Stimulated activated CD8-positive, alpha-beta memory T cell treated with anti-CD3 and anti-CD28 coated beads, Interleukin-4, amount 100 ng/mL, for 48 hours (primary cell): Measurements from ENCODE around the gene ELAC2.

Experiments
- DNase-seq: peaks from one replicate; pipeline ENCODE4 v3.0.0-alpha.2; 2020

ELAC2 gene

DNA sequence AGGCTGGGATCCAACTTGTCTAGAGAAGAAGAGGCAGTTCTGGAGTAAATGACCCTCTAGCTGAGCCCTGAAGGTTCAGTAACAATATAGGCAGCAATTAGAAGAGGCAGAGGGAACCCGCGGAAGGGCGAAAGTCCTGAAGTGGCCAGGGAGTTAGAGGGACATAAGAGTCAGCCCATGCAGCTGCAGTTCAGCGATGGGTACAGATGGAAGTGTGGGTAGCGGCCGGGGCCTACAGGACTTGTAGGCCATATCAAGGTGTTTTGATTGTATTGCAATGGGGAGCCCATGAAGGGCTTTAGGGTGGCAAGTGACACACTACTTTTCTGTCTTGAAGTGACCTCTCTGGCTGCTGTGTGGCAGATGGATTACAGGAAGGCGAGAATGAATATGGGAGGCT is 3.0 kb downstream of the ELAC2 start:
- DNase-seq = no peak

DNA sequence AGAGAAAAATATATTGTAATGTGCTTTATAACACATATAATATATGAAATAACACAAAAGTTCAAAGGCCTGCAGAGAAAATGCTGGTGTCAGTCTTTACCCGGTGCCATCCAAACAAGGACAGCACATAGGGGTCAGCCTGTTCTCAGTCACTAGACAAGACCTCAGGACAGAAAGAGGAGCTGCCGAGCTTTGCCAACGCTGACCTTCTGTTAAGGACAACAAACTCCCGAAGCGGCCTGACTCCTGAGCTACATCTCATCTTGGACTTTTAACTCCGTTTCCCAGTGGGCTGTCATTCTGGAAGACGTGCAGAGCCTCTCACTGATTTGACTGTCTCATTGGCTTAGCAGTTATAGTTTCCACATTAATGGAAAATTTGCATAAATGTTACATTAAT is 6.9 kb downstream of the ELAC2 start:
- no peak for DNase-seq

DNA sequence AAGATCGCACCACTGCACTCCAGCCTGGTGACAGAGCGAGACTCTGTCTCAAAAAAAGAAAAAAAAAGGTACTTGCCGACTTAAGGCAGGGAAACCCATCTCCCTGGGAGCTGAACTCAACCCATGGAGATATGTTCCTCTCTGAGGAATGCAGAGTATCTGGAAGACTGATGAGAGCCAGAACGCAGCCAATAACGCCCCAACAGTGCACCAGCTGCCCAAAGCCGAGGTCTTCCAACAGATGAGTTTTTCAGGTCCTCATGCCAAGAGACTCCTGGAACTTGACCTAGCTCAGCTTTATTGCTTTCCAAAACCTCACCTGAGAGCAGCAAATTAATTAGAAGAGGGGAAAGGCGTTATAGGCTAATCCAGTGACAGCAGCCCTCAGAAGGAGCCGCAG is 9.4 kb downstream of the ELAC2 start:
- no peak for DNase-seq

DNA sequence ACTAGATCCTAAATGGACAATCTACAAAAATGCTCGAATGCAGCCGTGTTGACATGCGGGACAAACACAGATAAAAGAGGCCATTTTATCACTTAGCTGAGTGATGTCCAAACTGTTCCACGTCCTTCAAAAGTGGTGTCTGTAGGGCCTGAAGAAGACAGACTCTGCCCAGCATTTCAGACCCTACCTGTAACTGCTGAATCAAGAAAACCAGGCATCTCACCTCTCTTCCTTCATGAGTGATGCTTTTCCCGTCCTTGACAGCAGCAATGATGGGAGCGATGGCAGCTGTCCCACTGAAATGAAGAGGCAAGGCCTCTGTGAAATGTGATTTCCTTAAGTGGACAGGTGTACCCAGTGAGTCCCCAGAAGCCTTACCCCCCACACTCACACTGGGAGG is 12.3 kb downstream of the ELAC2 start:
- DNase-seq = no peak

DNA sequence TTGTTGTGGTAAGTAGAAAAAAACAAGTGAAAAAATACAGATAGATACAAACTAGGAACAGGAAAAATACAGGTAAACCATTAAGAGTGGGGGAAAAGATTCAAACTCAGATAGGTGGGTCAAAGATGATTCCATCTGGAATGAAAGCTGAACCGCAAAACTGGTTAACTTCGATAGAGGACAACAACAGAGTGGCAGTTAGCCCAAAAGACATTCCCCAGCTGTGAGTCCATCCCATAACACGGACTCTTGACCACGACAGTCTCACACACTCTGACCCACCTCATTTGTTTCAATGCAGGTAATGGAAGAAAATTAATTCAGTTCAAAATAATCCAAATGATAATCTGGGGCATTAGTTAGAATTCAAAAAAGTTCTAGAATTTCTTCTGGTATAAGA is 13.5 kb downstream of the ELAC2 start:
- DNase-seq = no peak

DNA sequence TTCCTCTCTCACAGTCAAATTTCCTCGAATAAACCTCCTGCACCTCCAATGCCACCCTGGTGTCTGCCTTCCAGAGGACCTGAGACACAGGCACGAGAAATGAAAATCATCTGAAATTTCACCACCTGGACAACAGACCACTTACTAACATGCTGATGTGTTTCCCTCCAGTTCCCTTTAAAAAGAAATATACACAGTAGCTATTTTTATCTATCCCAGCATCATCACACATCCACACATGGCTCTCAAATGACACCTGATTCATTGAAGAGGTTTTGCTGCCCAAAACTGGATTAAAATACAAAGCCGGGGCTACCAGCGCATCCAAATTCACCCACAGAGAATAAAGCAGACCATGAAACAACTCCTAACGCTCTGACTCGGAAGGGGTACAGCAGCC is 13.9 kb downstream of the ELAC2 start:
- DNase-seq = no peak

DNA sequence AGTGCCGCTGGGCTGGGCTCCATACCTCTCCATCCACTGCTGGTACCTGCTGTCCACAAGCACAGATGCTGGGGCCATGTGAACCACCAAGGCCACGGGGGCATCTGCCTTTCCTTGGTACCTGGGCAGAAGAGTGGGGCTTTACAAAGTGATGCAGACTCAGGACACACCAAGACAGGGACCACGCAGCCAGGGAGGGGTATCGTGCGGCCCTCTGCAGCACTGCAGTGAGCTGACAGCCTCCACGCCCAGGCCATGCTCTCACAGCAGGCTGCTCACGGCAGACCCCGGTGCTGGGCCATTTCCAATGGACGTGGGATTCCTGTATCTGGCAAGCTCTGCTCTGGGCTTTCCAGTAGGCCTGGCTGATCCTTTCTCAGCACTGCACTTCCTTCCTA is 14.4 kb downstream of the ELAC2 start:
- no peak for DNase-seq

DNA sequence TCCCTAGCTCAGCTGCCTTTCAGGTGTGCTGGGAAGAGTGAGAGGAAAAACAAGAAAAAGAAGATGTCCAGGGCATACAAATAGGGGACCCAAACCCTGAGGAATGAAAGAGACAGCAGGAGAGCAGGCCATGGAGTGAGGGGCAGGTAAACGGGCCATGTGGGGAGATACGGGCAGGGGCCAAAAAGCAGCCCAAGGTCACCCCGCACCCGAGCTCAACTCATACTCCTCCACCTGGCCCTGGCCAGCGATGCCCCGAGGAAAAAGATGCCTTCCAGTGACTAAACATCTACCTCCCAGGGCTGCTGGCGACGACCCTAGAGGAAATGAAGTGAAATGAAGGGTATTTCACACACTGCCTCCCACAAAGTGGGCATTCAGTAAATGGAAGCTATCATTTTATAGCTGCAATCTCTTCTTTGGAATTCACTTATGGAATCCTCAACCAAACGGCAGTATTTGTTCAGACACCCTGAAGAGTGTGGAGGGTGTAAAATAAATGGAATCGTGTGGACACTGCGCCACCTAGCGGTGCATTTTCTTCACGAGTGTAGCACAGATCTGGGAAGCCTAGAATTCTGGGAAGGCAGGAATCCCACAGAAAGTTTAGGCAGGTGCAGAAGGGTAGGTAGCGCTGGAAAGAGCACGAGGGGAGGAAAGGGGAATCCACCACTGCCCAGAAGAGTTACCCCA is 14.9 kb downstream of the ELAC2 start:
- DNase-seq = peak; percentile 77

DNA sequence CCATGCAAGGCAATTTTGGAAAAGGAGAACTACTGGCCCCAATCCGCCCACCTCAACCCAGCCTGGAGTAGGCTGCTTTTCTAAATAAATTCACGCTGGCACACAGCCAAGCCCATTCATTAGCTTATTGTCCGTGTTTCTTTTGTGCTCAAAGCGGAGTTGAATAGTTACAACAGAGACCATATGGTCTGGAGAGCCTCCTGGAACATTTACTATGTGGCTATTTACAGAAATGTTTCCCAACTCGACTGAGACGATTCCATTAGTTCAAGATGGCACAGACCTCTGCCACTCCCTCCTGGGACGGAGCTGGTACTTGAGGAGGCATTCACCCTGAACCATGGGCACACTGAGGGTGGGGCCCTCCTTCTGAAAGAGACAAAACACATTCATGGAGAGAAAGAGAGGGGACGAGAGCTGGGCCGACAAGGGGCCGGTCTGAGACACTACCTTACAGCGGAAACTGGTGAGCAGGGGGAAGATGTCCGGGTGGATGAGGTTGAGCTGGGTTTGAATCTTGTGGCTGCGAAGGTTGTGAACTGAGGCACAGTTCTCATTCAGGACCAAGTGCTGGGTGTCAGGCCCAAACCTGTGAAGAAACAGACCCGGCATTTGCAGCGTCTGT is 15.7 kb downstream of the ELAC2 start:
- DNase-seq = no peak

DNA sequence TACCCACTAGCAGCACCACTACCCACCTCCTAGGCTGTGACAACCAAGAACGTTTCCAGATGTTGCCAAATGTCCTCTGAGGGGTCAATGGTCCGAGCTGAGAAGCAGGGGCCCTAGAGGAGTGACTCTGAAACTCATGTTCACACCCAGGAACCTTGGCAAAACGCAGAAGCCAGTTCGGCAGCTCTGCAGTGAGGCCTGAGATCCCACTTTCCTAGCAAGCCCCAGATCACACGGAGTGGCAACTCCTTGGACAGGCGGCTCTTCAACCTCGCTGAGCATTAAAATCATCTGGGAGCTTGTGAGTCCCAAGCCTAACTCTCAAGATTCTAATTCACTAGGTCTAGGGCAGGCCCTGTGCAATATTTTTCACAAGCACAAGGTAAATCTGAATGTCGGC is 17.3 kb downstream of the ELAC2 start:
- no peak for DNase-seq

DNA sequence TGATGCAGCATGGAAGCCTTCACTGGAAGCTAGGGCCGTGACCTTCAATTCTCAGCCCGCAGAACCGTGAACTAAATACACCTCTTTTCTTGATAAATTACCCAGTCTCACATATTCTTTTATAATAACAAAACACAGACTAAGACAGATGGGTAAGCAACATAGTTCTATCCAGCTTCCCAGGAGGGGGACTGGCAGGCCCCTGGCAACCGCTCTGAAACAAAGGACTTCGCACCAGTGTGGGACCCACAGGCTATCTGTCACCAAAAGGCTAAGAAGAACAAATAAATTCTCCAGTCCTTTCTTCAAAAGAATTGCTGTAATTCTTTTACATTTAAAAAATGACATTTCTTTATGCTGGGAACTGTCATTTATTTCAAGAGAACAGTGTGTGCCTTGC is 19.0 kb downstream of the ELAC2 start:
- DNase-seq = no peak

DNA sequence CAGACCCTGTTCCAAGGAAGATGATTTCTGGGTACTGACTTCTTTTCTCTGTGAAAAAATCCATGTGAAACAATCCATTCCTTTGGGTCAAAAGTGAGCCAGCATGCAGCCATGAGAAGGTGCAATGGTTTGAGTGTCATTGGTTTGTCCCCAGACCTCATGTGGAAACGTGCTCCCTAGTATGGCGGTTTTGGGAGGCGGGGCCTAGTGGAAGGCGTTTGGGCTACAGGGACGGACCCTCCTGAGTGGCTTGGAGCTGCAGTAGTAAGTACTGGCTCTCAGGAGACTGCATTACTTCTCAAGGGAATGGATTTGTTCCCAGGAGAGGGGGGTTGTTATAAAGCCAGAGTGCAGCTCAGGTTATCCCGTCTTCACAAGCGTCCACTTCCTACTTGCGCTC is 19.4 kb downstream of the ELAC2 start:
- DNase-seq = no peak

DNA sequence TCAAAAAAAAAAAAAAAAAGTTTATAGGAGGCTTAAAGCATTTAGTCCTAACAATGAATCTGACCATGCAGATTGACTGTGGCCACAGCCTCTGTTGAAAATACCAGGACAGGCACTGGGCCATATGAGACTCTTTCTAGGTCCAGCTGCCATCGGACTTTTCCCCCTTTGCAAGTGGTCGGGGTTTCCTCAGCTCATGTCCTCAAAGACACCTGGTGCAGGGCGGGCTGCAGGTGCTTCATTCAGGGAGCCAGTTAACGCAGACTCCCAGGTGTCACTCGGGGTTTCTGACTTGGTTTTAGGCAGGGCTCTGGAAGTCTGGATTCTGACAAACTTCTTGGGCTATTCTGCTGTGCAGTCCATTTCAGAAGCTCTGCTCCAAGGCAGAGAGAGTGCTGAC is 20.9 kb downstream of the ELAC2 start:
- DNase-seq = no peak

DNA sequence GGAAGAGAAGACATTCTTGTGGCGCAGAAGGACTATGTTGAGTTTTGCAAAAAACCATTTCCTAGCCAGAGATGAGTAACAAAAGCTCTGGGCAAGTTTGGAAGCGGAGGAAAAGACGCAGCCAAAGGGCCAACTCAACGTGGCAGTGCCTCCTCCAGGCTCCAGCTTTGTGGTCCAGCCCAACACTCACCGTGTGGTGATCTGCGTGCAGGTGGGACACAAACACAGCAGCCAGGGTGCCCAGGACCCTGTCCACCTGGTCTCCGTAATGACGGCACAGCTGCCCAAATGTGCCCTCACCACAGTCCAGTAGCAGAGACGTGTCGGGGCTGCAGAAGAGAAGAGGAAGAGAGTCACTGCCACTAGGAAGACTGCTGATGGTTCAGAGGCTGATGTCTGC is 21.5 kb downstream of the ELAC2 start:
- DNase-seq = no peak

DNA sequence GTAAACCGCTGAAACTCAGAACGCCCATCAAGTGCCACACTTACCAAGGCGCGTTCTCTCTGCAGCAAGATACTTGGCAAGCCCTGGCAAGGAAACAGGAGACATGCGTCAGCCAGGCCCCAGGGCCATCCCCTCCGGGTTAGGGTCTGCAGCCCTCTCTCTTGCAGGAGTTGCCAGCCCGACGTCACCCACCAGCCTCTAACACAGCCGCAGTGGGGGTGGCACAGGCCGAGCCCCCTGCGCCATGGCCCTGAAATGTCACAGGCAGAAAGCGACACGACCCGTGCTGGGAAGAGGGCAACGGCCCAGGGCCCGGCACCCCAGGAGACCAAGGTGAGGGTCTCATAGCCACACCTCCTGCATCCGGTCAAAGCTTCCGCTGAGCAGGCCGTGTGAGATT is 21.9 kb downstream of the ELAC2 start:
- no peak for DNase-seq

DNA sequence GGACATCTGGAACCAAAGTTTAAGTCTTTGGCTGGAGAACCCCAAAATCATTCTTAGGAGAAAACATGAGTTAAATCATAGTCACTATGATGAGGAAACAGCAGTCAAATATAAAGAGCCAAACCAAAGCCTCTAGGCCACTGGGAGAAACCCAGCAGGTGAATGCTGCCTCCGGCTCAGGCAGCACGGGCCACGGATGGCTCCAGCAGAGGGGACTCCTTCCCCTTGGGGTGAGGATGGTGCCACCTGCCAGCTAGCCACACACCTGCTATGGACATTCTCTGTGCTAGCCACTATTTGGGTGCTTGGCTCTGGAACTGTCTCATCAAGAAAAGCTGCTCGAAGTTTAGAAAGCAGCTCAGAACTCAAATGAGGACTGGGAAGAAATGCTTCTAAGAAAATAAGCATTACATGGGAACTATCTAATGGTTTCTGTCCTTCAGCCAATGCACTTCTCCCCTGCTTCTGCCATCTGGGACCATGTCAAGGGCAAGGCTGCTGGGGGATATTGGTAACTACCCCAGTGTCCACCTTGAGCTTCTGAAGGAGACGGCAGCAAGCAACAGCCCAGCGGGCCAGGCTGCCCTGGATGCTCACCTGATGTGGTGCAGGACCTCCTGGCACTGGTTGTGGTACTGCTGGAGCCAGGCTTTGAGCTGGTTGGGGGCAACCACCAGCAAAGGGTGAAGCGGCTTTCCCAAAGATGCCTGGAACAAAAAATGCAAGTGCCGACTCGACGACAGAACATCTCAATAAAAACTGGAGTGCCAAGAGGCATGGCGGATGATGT is 22.5 kb downstream of the ELAC2 start:
- no peak for DNase-seq

DNA sequence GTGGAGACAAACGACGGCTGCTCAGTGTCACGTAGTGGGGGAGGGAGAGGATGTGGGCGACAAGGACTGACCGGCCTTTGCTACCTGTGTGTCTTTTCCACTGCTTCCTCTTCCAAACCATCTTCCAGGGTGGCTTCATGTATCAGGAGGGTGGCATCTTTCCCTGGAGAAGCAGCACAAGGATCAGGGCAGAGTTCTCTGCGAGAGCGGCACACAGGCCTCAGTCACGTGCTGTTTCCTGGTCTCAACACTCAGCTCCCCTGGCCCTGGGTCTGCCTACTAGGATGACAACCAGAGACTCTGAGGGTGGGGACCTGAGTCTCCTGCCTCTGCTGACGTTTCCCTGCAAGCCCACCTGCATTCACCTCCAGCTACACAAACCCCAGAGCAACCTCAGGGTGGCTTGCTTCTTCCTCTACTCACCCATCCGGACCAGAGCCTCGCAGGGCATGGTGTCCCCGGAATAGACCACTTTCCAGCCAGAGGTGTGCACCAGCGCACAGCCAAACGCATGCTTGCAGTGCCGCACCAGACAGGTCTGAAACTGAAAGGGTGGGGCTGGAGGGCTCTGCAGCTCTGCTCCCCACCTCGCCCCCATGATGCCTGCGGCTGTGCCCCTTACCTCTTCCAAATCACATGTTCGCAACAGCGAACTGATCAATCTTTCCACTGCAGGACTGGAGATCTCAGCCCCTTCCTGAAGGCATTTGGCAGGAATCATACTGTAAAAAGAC is 23.3 kb downstream of the ELAC2 start:
- no peak for DNase-seq

DNA sequence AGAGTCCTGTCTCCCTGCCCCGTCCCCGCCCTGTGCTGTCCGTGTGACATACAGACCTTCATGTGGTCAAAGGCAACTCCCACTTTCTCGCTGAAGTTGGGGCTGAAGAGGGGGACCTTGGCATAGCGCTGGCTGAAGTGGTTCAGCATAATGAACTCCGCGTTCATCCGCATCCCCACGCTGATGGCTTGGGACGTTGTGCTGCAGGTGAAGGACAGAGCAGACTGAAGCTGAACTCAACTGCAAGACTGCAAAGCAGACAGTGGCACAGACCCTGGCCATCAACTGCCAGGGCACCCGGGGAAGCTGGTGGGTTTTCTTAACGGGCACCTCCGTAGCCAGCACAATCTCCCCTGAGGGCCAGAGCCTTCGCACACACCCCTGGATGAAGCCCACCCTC is 24.2 kb downstream of the ELAC2 start:
- DNase-seq = no peak

DNA sequence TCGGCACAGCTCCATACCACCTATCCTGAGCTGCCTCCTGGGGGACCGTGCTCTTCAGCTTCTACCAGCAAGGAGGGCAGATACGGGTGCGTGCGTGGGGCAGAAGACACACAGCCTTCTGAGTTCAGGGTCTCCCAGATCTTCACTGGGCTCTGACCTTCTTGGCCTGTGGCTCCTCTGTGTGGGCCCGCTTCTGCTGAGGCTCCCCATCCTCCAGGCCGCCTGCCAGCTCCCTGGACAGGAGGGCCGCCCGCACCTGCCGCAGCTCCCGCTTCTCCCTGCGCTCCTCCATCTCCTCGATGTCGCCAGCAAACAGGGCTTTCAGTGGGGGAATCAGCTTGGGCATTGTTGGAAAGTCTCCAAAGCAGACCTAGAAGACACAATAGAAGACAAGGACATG is 25.2 kb downstream of the ELAC2 start:
- no peak for DNase-seq

DNA sequence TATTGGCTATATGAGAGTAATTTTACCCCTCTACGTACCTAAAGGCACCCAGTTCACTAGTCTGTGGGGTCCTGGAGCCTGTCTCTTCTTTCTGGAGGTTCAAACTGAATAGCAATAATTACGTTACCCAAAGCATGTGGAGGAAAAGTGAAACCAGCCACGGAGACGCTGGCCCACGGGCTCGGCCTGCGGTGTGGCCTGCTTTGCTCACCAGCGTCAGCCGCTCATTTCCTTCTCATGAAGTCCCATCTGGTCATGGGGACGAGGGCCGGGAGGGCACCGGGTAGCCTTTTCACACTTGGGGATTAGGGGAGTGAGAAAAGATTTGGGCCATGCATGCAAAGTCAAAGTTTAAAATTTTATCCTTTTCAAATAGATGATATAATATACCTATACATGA is 26.9 kb downstream of the ELAC2 start:
- DNase-seq = no peak

DNA sequence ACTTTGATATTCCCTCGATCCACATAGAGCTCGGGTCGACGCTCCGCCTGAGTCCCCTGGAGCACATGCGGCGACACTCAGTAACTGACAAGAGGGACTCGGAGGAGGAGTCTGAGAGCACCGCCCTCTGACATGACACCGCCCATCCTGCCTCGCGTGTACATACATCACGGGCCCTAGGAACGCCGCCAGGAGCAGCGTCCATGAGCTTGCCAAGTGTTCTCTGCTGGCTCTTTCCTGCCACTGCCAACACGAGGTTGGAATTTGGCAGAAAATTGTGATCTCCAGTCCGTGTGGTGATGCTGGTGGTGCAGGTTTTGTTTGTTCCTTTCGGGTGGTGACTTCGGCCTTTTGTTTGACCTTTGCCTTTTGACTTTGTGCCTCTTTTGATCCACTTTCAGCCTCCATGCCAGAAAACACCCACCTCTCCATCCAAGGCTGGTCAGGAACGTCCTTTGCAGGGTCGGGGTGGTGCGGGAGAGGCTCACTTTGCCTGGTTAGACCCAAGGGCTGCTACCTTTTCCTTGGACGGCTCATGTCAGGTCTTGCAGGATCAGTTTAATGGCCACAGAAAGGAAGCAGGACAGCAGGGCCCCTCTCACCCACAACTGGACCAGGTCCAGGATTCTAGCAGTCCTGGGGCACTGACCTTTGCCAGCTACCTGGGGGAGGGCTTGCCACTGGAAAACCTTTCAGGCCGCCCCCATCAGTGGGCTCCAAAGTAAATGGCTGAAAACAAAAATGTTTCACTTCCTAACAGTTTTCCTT is 27.6 kb downstream of the ELAC2 start:
- DNase-seq = no peak

DNA sequence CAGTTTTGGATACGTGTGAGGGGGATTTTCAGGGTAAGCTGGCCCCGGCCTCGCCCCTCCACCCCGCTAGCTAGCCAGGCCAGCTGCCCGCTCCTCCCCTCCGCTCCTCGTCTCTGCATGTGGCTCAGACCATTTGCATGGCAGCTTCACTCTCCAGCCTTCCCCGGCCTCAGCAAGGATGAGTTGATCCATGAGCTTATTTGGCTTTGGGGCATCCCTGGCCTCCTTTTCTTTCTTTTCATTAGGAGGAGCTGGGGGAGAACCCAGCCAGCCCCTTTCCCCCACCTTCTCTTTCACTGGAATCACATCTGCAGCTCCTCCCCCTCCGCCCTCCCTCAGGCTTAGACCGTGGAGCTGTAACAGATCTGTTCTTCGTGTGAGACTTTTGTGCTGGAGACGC is 30.7 kb downstream of the ELAC2 start:
- DNase-seq = no peak
